SK-N-SH treated with all-trans-retinoic acid at 6 μM for 48 hours (cell line): ENCODE results near the gene UIMC1.

Experiments used
- ARNTL ChIP-seq: fragments of 450-650 bp; formaldehyde crosslinking; IDR thresholded peaks from 2 replicates; pipeline ENCODE4 v1.5.0; 2020; ENCODE audit warnings: low read depth, mild to moderate bottlenecking, moderate library complexity, borderline replicate concordance
- OSR1 ChIP-seq: fragments of 250-450 bp; sonication (Bioruptor Pico); IDR thresholded peaks from 2 replicates; pipeline ENCODE4 v1.8.0; 2022; ENCODE audit warnings: moderate library complexity, mild to moderate bottlenecking, inconsistent platforms
- TOX ChIP-seq: fragments of 250-450 bp; sonication (Bioruptor Pico); IDR thresholded peaks from 2 replicates; pipeline ENCODE4 v1.8.0; 2021; ENCODE audit warnings: mild to moderate bottlenecking, moderate library complexity, borderline replicate concordance
- ZFP3 ChIP-seq: fragments of 250-450 bp; sonication (Bioruptor Pico); IDR thresholded peaks from 2 replicates; pipeline ENCODE4 v1.5.0; 2020; ENCODE audit warnings: mild to moderate bottlenecking, moderate library complexity
- ZNF8 ChIP-seq: fragments of 450-650 bp; formaldehyde crosslinking; IDR thresholded peaks from 2 replicates; pipeline ENCODE4 v1.5.0; 2020; ENCODE audit warnings: mild to moderate bottlenecking, moderate library complexity
- TF ChIP-seq, protein P1 (sequence below): fragments of 250-450 bp; sonication (Bioruptor Pico); IDR thresholded peaks from 2 replicates; pipeline ENCODE4 v1.8.0; 2021; ENCODE audit warnings: low read depth, mild to moderate bottlenecking, moderate library complexity, borderline replicate concordance

DNA sequence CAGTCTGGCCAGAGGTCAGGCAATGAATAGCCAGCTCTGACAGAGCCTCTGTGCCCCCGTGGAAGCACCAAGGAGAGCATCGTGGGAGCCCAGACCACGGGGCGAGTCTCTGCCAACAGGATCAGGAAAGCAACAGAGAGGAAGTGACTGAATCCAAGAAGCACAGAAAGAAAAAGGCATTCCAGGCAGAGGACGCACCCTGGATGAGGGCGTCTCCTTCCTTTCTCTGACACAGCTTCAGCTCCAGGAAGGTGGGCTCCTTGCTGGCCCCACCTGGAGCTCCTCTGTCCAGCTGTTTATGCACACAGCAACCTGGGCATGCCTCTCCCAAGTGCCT, 124.0 kb downstream of the UIMC1 start:
- TF ChIP-seq OSR1 (CRISPR knock-in tag) (no peak), TOX (CRISPR knock-in tag) (no peak), ZNF8 (CRISPR knock-in tag) (no peak), ZFP3 (CRISPR knock-in tag) (no peak), ARNTL (no peak)
- TF ChIP-seq, protein P1, sequence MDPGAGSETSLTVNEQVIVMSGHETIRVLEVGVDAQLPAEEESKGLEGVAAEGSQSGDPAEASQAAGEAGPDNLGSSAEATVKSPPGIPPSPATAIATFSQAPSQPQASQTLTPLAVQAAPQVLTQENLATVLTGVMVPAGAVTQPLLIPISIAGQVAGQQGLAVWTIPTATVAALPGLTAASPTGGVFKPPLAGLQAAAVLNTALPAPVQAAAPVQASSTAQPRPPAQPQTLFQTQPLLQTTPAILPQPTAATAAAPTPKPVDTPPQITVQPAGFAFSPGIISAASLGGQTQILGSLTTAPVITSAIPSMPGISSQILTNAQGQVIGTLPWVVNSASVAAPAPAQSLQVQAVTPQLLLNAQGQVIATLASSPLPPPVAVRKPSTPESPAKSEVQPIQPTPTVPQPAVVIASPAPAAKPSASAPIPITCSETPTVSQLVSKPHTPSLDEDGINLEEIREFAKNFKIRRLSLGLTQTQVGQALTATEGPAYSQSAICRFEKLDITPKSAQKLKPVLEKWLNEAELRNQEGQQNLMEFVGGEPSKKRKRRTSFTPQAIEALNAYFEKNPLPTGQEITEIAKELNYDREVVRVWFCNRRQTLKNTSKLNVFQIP (CRISPR knock-in tag) = no peak
